HK-2 (cell line): ENCODE data around the gene SLC49A4.
"Not testable (repeated sequence)": the region's sequence is repeated elsewhere in the genome, so short reads cannot be mapped to it uniquely, and the experiment has no call there.

Experiments used
- DNase-seq: peaks from one replicate; pipeline ENCODE4 v3.0.0-alpha.2; 2018; ENCODE audit not compliant: unreplicated experiment

SLC49A4 gene

GRCh38 chr3:122794779-122795673 lies at the start of gene SLC49A4:
Gene SLC49A4, plus strand, starts transcription at chr3:122795069. Its CDS starts 124 bp downstream, at chr3:122795193.
- peak; percentile 88 for DNase-seq

GRCh38 chr3:122745369-122746021 lies 49.4 kb upstream of the SLC49A4 start:
- no peak for DNase-seq

GRCh38 chr3:122747295-122747694 lies 47.6 kb upstream of the SLC49A4 start:
- not testable (repeated sequence) for DNase-seq

- no peak for DNase-seq
Observed at GRCh38 chr3:122748347-122748746, 46.5 kb upstream of the SLC49A4 start.

GRCh38 chr3:122754929-122755328 lies 39.9 kb upstream of the SLC49A4 start:
- no peak for DNase-seq

- DNase-seq: no peak
Observed at GRCh38 chr3:122755491-122755890, 39.4 kb upstream of the SLC49A4 start.

GRCh38 chr3:122758877-122759560 lies 35.9 kb upstream of the SLC49A4 start:
- DNase-seq: no peak

- peak; percentile 18 for DNase-seq
Observed at GRCh38 chr3:122760453-122761271, 34.2 kb upstream of the SLC49A4 start.

- no peak for DNase-seq
Observed at GRCh38 chr3:122766430-122766829, 28.4 kb upstream of the SLC49A4 start.

GRCh38 chr3:122767540-122768372 lies 27.1 kb upstream of the SLC49A4 start:
- no peak for DNase-seq

GRCh38 chr3:122770521-122771202 lies 24.2 kb upstream of the SLC49A4 start:
- no peak for DNase-seq

GRCh38 chr3:122772827-122773226 lies 22.0 kb upstream of the SLC49A4 start:
- no peak for DNase-seq

GRCh38 chr3:122773944-122774509 lies 20.8 kb upstream of the SLC49A4 start:
- DNase-seq: no peak

GRCh38 chr3:122774564-122774963 lies 20.3 kb upstream of the SLC49A4 start:
- DNase-seq: no peak

- DNase-seq: no peak
Observed at GRCh38 chr3:122776675-122777468, 18.0 kb upstream of the SLC49A4 start.

- DNase-seq: no peak
Observed at GRCh38 chr3:122777563-122777962, 17.3 kb upstream of the SLC49A4 start.

GRCh38 chr3:122782804-122783203 lies 12.1 kb upstream of the SLC49A4 start:
- no peak for DNase-seq

- no peak for DNase-seq
Observed at GRCh38 chr3:122784436-122784835, 10.4 kb upstream of the SLC49A4 start.

- no peak for DNase-seq
Observed at GRCh38 chr3:122785231-122785630, 9.6 kb upstream of the SLC49A4 start.
